Brain pericyte (primary cell): ENCODE results near the gene TAAR9.
A peak's percentile ranks its signal among the peaks of the same experiment; 100 is the strongest.

Experiments used
- DNase-seq: peaks from one replicate; pipeline ENCODE4 v3.0.0-alpha.2; 2012; ENCODE audit warnings: low read depth, low spot score

The TAAR9 gene

GRCh38 chr6:132537977-132538376 is at the start of gene TAAR9:
Gene TAAR9 (plus strand): TSS chr6:132538277. CDS start chr6:132538290, 13 bp downstream.
- no peak for DNase-seq

- no peak for DNase-seq
These were observed 48.7 kb upstream of the TAAR9 start for GRCh38 chr6:132489376-132489775.

GRCh38 chr6:132490024-132490423 is 48.1 kb upstream of the TAAR9 start:
- DNase-seq = no peak

- DNase-seq = no peak
These were observed 47.4 kb upstream of the TAAR9 start for GRCh38 chr6:132490478-132491204.

GRCh38 chr6:132491303-132491702 is 46.8 kb upstream of the TAAR9 start:
- DNase-seq = no peak

GRCh38 chr6:132491881-132492280 is 46.2 kb upstream of the TAAR9 start:
- no peak for DNase-seq

- no peak for DNase-seq
These were observed 43.1 kb upstream of the TAAR9 start for GRCh38 chr6:132494954-132495353.

GRCh38 chr6:132495604-132496079 is 42.4 kb upstream of the TAAR9 start:
- DNase-seq = no peak

- DNase-seq = no peak
These were observed 41.4 kb upstream of the TAAR9 start for GRCh38 chr6:132496519-132497180.

- no peak for DNase-seq
These were observed 39.4 kb upstream of the TAAR9 start for GRCh38 chr6:132498638-132499037.

GRCh38 chr6:132499757-132500156 is 38.3 kb upstream of the TAAR9 start:
- no peak for DNase-seq

- DNase-seq = no peak
These were observed 33.3 kb upstream of the TAAR9 start for GRCh38 chr6:132504757-132505156.

GRCh38 chr6:132505158-132505557 is 32.9 kb upstream of the TAAR9 start:
- DNase-seq = no peak

GRCh38 chr6:132506461-132506860 is 31.6 kb upstream of the TAAR9 start:
- no peak for DNase-seq

GRCh38 chr6:132506869-132507808 is 30.9 kb upstream of the TAAR9 start:
- no peak for DNase-seq

- DNase-seq = no peak
These were observed 26.8 kb upstream of the TAAR9 start for GRCh38 chr6:132511210-132511830.

GRCh38 chr6:132511831-132512220 is 26.3 kb upstream of the TAAR9 start:
- DNase-seq = no peak

- DNase-seq = no peak
These were observed 25.8 kb upstream of the TAAR9 start for GRCh38 chr6:132512342-132512637.

GRCh38 chr6:132512638-132513632 is 25.1 kb upstream of the TAAR9 start, which contains the start of gene STX7:
Gene STX7 (minus strand): TSS chr6:132513116. CDS start chr6:132503530, 9,586 bp downstream.
- peak; percentile 38 for DNase-seq

- no peak for DNase-seq
These were observed 24.1 kb upstream of the TAAR9 start for GRCh38 chr6:132513831-132514545.
